GM23248 (cell line): ENCODE data around the gene DTNB.

Source experiments
- EZH2 ChIP-seq: fragments of 200-600 bp; sonication (generic); IDR thresholded peaks from 2 replicates; pipeline ENCODE4 v1.6.1; 2018; ENCODE audit warnings: antibody characterized with exemption, mild to moderate bottlenecking; ENCODE audit not compliant: insufficient read depth, poor library complexity, severe bottlenecking
- EZH2phosphoT487 ChIP-seq: fragments of 200-600 bp; sonication (generic); IDR thresholded peaks from 2 replicates; pipeline ENCODE4 v1.6.1; 2018; ENCODE audit warnings: antibody characterized with exemption, moderate library complexity, mild to moderate bottlenecking, low read depth; ENCODE audit not compliant: insufficient read depth

GRCh38 chr2:25387876-25388449 is 285.4 kb downstream of the DTNB start:
- TF ChIP-seq EZH2 (no peak), EZH2phosphoT487 (no peak)
